Hepatocyte (in vitro differentiated cells): ENCODE measurements around the gene GALNT7.

Experiments
- CTCF ChIP-seq: fragments of 200-600 bp; sonication (generic); IDR thresholded peaks from 2 replicates; pipeline ENCODE4 v1.5.1; 2016; ENCODE audit warnings: antibody characterized with exemption, mild to moderate bottlenecking; ENCODE audit not compliant: poor library complexity
- EZH2 ChIP-seq: fragments of 200-600 bp; sonication (generic); IDR thresholded peaks from 2 replicates; pipeline ENCODE4 v1.6.1; 2016; ENCODE audit warnings: antibody characterized with exemption, mild to moderate bottlenecking, borderline replicate concordance
- EZH2phosphoT487 ChIP-seq: fragments of 200-600 bp; sonication (generic); IDR thresholded peaks from one replicate; pipeline ENCODE4 v1.6.1; 2018; ENCODE audit warnings: antibody characterized with exemption, mild to moderate bottlenecking, low read depth, moderate library complexity; ENCODE audit not compliant: unreplicated experiment, severe bottlenecking

- TF ChIP-seq CTCF (no peak), EZH2 (no peak), EZH2phosphoT487 (no peak)
Observed at GRCh38 chr4:173282626-173283025, 114.0 kb downstream of the GALNT7 start.
